HepG2 (cell line): Measurements from ENCODE around the gene TUT7.

Experiments used
- CTCF ChIP-seq: sonication (generic); formaldehyde crosslinking; IDR thresholded peaks from 2 replicates; pipeline ENCODE4 v1.5.0; 2020; ENCODE audit warnings: mild to moderate bottlenecking, missing genetic modification reagents, moderate library complexity
- DNMT1 ChIP-seq: sonication (generic); formaldehyde crosslinking; IDR thresholded peaks from 2 replicates; pipeline ENCODE4 v1.5.1; 2020; ENCODE audit warnings: mild to moderate bottlenecking, missing genetic modification reagents
- GATAD1 ChIP-seq: IDR thresholded peaks from 2 replicates; pipeline ENCODE4 v1.6.1; 2016; ENCODE audit warnings: missing genetic modification reagents, missing compliant biosample characterization
- GLI4 ChIP-seq: sonication (generic); formaldehyde crosslinking; IDR thresholded peaks from 2 replicates; pipeline ENCODE4 v1.5.1; 2020; ENCODE audit warnings: missing genetic modification reagents, mild to moderate bottlenecking, moderate library complexity, borderline replicate concordance
- KDM1A ChIP-seq: IDR thresholded peaks from 2 replicates; pipeline ENCODE4 v1.6.1; 2016; ENCODE audit warnings: missing compliant biosample characterization
- MATR3 ChIP-seq: sonication (generic); formaldehyde crosslinking; IDR thresholded peaks from 2 replicates; pipeline ENCODE4 v1.4.0; 2020; ENCODE audit warnings: missing genetic modification reagents
- MXI1 ChIP-seq: IDR thresholded peaks from 3 replicates; pipeline ENCODE4 v1.6.1; 2012; ENCODE audit warnings: low read depth, low read length, inconsistent platforms, borderline replicate concordance
- RAD51 ChIP-seq: fragments of 450-650 bp; IDR thresholded peaks from 2 replicates; pipeline ENCODE4 v1.6.1; 2016; ENCODE audit warnings: borderline replicate concordance
- REST ChIP-seq, 2 experiments: IDR thresholded peaks; 2 replicates each; pipeline ENCODE4 v1.6.1; 2011 to 2012; ENCODE audit warnings: low read length in 2 of 2, borderline replicate concordance in 1 of 2, low read depth in 1 of 2, mild to moderate bottlenecking in 1 of 2, moderate library complexity in 1 of 2
- ZNF24 ChIP-seq: fragments of 450-650 bp; IDR thresholded peaks from 2 replicates; pipeline ENCODE4 v1.6.1; 2017; ENCODE audit warnings: antibody characterized with exemption, mild to moderate bottlenecking
- ZNF639 ChIP-seq: conservative IDR thresholded peaks from 2 replicates; pipeline ENCODE4 v1.6.1; 2018; ENCODE audit warnings: missing genetic modification reagents
- ZNF781 ChIP-seq: sonication (generic); formaldehyde crosslinking; IDR thresholded peaks from 2 replicates; pipeline ENCODE4 v1.5.1; 2020; ENCODE audit warnings: borderline replicate concordance, mild to moderate bottlenecking, missing genetic modification reagents; ENCODE audit errors: not compliant biosample characterization

- TF ChIP-seq DNMT1: no peak
- no peak for TF ChIP-seq ZNF24
- TF ChIP-seq REST (IDR thresholded peaks at IDR 0.05; ENCODE audit: borderline replicate concordance in 1 of 2, low read depth in 1 of 2, low read length in 2 of 2): peak in 1 of 2 experiments; percentile 58; a peak in 2 of 4 replicates
- TF ChIP-seq MATR3 (CRISPR knock-in tag): no peak
- TF ChIP-seq RAD51: no peak
- peak; percentile 87; the same call in 1 of the 2 replicates for TF ChIP-seq GLI4 (CRISPR knock-in tag)
- 0 out of 2 replicates have a peak, but pooled peaks have one; percentile 1 for TF ChIP-seq CTCF (CRISPR knock-in tag)
- TF ChIP-seq ZNF781: peak; percentile 91
- TF ChIP-seq KDM1A (CRISPR knock-in tag): no peak
- TF ChIP-seq GATAD1 (CRISPR knock-in tag): peak; percentile 87
- TF ChIP-seq MXI1: peak; percentile 62; the same call in 2 of the 3 replicates
- TF ChIP-seq ZNF639 (CRISPR knock-in tag): no peak; the same call in 1 of the 2 replicates
These were observed at the start of gene TUT7 for GRCh38 chr9:86354011-86354817.
